Endometrial microvascular endothelial cells (primary cell): ENCODE measurements around the gene KIRREL3. TPM values are rescaled to one million over a fixed set of nuclear protein-coding genes. Genes with fewer than 3 reads are reported as not detected.

Experiments
- in situ Hi-C: cut with HindIII; loops from 2 replicates; pipeline ENCODE4 v1.10.0; 2017; ENCODE audit warnings: low sequenced_read_pairs, low pct_unique_long_range_greater_than_20kb; ENCODE audit errors: inconsistent ontology term
- total RNA-seq: library from RNA; depleted of rRNA; stranded (reverse); fragments of >200 nt; gene quantifications from one replicate; pipeline ENCODE4 v1.2.3, GENCODE V29; 2015; ENCODE audit errors: inconsistent ontology term

The KIRREL3 gene
- total RNA-seq, 1 donor from 2014 or later = 0.56 TPM

- in situ Hi-C loops = no loop called here
These were observed 319.9 kb downstream of the KIRREL3 start for GRCh38 chr11:126680700-126681099.

- in situ Hi-C loops = no loop called here
These were observed 320.4 kb downstream of the KIRREL3 start for GRCh38 chr11:126680131-126680530.

DNA sequence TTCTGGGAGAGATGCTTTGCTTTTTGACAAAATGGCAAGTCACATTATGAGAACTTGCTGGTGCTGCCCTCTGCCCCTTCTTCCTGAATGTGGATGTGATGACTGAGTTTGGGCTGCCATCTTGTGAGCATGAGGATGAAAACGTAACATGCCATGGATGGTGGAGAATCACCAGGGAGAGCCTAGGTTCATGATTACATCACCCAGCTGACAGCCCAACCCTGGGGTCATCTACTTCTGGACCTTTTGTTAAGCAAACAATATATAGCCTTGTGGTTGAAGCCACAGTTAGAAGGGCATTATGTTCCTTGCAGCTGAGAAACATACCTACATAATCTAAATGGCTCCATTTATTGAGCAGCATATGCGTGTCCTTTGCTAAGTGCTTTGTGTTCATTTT lies 321.5 kb downstream of the KIRREL3 start:
- in situ Hi-C loops = no loop called here

GRCh38 chr11:126676536-126676935 lies 324.0 kb downstream of the KIRREL3 start:
- in situ Hi-C loops = no loop called here

DNA sequence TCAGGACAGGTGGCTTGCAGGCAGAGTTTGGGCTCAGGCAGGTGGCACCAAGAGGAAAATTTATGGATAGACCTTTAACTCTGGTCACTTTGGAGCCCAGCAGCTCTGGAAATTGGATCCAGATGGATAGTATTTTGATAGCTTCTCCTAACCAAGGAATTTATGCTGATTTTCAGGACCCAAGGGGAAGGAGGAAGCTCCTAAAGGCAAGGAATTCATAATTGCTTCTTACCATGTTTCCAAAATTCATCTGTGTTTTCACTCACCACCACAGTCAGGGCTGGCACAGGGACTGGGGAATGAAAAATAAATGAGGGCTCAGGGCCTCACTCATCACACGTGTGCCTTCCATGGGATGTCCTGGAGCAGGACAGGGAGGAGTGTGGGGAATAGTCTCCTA lies 327.3 kb downstream of the KIRREL3 start:
- in situ Hi-C loops = no loop called here

DNA sequence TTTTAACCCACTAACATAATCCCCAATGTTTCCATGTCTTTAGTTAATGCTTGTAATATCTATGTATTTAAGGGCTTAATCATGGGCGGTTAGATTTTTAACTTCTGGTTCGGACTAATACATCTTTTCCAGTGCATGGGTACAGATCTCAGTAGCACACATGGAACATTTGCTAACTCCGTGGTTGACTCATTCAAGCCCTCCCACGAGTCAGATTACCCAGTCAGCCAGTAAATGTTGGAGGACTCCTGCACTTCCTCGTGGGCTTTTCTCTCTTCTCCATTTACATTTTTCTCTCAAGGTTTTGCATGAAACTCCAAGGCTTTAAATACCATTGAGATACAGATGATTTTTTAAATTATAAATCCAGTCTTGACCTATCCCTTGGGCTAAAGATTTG lies 331.2 kb downstream of the KIRREL3 start:
- in situ Hi-C loops = no loop called here

DNA sequence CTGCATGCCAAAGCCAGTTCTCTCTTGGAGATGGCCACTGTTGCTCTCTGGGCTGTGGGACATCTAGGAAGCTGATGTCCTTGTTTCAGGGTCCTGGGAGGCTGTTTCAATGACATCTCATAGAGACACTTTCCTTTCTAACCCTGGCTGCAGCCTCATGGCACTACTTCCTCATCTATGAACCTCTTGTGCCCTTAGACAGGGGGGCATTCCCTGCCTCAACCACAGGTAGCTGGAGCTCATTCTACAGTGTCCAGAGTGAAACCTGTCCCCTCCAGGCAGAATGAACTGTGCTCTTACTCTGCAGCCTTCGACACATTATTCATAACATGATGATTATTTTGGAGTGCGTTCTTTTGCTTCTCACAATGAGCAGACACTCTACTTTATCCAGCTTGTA lies 335.9 kb downstream of the KIRREL3 start:
- in situ Hi-C loops = no loop called here

- in situ Hi-C loops = no loop called here
These were observed 336.6 kb downstream of the KIRREL3 start for GRCh38 chr11:126663749-126664592.

DNA sequence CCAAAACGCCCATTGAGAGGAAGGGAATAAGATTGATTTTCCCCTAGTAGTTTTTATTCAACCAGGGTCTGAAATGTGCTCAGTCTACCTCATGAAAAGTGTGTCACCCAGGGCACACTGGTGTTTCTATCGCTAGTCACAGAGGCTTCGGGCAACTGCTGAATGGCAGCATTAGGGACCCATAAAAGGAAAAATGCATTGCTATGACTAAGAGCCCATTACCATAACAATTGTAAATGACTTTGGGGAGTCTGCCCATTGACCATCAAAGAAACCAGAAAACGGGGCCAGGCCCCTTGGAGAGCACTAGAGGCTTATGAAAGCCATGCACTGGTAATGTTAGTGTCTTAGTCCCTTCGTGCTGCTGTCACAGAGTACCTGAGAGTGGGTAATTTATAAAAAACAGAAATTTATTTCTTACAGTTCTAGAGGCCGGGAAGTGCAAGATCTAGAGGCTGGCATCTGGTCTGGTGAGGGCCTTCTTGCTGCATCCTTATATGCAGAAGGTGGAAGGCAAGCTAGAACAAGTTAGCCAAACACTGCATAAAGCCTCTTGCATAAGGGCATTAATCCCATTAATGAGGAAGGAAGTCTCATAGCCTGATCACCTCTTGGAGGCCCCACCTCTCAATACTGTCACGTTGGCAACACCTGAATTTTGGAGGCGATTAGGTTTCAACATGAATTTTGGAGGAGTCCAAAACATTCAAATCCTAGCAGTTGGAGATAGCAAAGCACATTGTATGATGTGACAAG lies 338.4 kb downstream of the KIRREL3 start:
- in situ Hi-C loops = no loop called here

DNA sequence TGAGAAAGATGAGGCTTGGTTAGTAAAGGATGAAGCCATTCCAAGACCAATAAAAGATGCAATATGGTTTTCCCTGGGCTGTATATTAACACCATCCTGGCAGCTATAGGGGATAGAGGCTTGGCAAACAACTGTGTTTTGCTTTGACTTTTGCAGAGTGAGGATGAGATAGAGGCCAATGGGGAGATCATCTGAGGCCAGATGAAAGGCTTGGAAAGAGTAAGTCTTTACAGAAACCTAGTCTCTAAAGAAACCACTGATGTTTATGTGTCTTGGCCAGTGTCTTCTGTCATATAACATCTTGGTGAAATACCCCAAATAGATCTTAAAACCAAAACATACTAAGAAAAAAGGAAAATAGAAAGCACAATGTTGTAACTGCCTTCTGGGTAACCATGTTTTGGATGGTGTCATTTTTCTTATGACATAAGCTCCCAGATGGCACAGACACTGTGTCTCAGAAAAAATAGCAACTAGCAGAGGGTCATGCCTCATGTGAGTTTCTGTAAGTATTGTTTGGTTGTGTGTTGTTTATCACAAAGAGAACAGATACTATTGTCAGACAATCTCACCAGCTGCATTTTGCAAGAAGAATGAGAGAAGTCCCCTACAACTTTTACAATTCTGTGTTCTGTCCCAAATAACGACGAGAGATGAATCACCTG lies 339.7 kb downstream of the KIRREL3 start:
- in situ Hi-C loops = no loop called here

DNA sequence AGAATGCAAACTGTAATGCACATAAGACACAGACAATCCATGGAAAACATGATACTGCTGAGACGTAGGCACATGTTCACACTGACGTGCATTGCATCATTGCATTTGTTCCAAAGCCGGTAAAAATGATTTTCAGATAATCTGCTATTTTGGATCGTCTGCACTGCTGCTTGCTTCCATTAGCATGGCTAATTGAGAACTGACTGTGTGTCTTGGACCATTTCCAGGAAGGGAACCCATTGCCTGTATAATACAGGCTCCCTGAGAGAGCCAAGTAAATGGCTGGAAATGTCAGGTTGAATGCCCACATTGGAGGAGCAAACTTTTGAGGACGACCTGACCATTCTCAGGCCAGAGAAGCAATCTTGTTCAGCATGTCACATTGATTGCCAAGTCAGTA lies 340.2 kb downstream of the KIRREL3 start:
- in situ Hi-C loops = no loop called here

GRCh38 chr11:126658306-126659056 lies 342.1 kb downstream of the KIRREL3 start:
- in situ Hi-C loops = no loop called here

GRCh38 chr11:126655807-126656128 lies 344.8 kb downstream of the KIRREL3 start:
- in situ Hi-C loops = no loop called here

- in situ Hi-C loops = no loop called here
These were observed 345.4 kb downstream of the KIRREL3 start for GRCh38 chr11:126654886-126655806.

GRCh38 chr11:126653040-126653439 lies 347.5 kb downstream of the KIRREL3 start:
- in situ Hi-C loops = no loop called here

DNA sequence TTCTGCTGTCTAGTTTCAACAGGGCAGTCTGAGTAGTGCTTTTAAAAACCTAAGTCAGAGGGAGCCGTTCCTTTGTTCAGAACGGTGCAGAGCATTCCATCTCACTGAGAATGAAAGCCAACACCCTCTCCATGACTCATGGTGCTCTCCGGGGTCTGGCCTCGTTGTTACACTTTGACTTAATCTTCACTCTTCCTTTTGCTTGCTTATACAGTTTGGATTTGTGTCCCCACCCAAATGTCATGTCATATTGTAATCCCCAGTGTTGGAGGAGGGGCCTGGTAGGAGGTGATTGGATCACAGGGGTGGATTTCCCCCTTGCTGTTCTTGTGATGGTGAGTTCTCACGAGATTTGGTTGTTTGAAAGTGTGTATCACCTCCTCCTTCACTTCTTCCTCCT lies 352.8 kb downstream of the KIRREL3 start:
- in situ Hi-C loops = no loop called here

- in situ Hi-C loops = no loop called here
These were observed 353.6 kb downstream of the KIRREL3 start for GRCh38 chr11:126646701-126647557.
